ENCODE measurements around the gene MUL1.
A peak's percentile ranks its signal among the peaks of the same experiment; 100 is the strongest.
"Not testable (repeated sequence)": the region's sequence is repeated elsewhere in the genome, so short reads cannot be mapped to it uniquely, and the experiment has no call there.

MUL1 gene

GRCh38 chr1:20511518-20512428 is 3.8 kb upstream of the MUL1 start:
- DNase-seq (ENCODE audit: low spot score): no peak

- DNase-seq (ENCODE audit: low spot score): no peak
Observed at GRCh38 chr1:20508411-20508771, 440 bp upstream of the MUL1 start.

- no peak for DNase-seq (ENCODE audit: low spot score)
Observed at GRCh38 chr1:20507248-20507563, 745 bp downstream of the MUL1 start.

- no peak for DNase-seq (ENCODE audit: low spot score)
Observed at GRCh38 chr1:20505488-20505887, 2.5 kb downstream of the MUL1 start.

- no peak for DNase-seq (ENCODE audit: low spot score)
Observed at GRCh38 chr1:20500716-20501115, 7.2 kb downstream of the MUL1 start.

DNA sequence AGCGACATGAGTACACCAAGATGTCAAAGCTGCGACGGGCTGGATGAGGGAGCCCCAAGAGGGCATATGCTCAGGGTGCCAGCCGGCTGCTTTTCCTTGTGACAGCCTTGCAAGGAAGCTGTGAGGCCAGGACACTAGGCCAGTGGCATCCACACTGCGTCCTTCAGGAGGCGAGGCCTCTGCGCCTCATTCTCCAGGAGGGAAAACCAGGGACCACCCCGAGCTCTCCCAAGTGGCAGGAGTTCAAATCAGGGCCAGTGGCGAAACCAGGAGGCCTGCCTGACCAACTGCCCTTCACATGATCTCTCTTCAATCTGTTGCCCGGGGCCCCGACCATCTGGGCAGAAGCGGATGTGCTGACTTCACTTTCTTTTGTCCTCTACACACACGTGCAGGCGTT is 8.2 kb downstream of the MUL1 start:
- no peak for DNase-seq (ENCODE audit: low spot score)

DNA sequence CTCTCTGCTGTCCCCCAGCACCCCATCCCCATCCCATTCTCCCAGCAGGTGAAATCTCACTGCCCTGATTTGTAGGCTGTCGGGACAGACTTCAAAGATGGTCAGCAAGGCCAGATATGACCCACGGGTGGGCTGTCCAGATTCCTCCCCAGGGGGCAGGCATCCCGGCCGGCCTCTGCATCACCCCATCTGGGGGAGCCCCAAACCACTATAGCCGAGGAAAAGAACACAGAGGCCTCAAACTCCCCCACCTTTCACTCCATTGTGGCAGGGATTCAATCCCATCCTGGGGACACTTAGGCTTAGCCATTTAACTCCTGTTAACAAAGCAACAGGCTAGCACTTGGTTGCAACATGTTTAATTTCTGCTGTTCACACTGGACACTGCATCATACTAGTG is 8.8 kb downstream of the MUL1 start:
- no peak for DNase-seq (ENCODE audit: low spot score)

GRCh38 chr1:20498116-20498515 is 9.8 kb downstream of the MUL1 start:
- no peak for DNase-seq (ENCODE audit: low spot score)

DNA sequence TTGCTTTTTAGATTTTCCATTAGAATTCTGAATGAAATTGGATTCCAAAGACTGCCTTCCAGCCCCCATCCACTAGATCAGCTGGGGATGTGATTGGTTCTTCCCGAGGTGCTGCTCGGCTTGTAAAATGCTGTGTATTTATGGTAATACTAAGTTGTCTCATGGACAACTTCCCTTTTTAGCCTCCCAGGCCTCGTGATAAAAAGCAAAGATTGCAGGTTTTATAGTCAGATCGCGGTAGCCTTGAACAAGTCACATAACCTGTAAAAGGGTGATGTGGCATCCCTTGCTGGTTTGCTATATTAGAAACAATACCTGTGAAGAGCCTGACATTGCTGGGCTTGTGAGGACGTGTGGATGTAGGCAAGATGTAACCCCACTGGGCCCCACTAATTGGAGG is 10.4 kb downstream of the MUL1 start:
- DNase-seq (ENCODE audit: low spot score): no peak

DNA sequence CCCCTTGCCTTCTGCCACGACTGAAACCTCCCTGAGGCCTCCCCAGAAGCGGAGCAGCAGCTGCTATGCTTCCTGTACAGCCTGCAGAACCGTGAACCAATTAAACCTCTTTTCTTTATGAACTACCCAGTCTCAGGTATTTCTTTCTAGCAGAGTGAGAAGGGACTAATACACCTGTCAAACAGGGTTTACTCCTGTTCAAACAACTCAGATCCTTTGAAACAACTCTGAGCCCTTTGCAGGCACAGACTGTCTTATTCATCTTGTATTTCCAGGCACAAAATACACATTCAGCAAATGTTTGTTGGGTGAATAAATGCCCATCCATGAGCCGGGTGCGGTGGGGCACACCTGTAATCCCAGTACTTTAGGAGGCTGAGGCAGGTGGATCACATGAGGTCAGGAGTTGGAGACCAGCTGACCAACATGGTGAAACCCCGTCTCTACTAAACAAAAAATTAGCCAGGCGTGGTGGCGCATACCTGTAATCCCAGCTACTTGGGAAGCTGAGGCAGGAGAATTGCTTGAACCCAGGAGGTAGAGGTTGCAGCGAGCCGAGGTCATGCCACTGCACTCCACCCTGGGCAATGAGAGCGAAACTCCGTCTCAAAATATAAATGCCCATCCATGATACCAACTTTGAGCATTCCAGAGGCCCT is 11.1 kb downstream of the MUL1 start:
- not testable (repeated sequence) for DNase-seq (ENCODE audit: low spot score)

- DNase-seq (ENCODE audit: low spot score): peak; percentile 37
Observed at GRCh38 chr1:20496241-20496661, 11.7 kb downstream of the MUL1 start.

DNA sequence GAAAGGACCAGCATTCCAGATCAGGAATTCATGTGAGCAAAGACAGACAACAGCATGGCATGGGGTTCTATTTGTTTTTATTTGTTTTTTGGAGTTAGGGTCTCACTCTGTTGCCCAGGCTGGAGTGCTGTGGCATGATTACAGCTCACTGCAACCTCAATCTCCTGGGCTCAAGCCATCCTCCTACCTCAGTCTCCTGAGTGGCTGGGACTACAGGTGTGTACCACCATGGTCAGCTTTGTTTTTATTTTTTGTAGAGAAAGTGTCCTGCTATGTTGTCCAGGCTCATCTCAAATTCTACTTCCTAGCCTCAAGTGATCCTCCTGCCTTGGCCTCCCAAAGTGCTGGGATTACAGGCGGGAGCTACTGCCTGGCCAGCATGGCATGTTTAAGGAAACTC is 12.3 kb downstream of the MUL1 start:
- DNase-seq (ENCODE audit: low spot score): no peak

DNA sequence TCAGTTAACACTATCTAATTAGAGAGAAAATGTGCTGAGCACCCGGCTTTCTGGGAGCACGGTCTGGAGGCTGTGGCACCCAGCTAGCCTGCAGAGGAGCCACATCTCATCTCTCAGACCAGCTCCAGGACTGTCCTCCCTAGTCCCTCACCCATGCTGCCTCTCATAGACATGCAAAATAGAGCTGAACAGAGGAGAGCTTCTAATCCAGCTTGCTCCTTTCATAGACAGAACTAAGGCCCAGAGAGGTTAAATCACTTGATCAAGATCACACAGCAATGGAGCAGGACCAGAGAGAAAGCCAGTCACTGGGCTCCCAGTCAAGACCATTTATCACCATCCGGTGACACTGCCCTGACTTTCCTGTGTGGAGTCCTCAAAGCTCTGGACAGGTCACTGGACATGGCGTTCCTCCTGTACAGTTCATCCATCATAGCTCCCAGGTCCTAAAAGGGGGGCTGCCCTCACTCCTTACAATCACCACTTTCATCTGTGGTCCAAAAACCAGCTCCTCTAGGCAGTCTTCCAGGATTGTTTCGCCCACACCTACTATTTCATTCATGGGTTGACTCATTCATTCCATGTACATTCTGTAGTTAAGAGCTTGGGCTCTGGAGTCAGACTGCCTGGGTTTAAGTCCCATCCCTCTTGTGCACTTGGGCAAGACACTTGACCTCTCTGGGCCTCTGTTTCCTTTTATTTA is 13.2 kb downstream of the MUL1 start:
- DNase-seq (ENCODE audit: low spot score): peak; percentile 89

DNA sequence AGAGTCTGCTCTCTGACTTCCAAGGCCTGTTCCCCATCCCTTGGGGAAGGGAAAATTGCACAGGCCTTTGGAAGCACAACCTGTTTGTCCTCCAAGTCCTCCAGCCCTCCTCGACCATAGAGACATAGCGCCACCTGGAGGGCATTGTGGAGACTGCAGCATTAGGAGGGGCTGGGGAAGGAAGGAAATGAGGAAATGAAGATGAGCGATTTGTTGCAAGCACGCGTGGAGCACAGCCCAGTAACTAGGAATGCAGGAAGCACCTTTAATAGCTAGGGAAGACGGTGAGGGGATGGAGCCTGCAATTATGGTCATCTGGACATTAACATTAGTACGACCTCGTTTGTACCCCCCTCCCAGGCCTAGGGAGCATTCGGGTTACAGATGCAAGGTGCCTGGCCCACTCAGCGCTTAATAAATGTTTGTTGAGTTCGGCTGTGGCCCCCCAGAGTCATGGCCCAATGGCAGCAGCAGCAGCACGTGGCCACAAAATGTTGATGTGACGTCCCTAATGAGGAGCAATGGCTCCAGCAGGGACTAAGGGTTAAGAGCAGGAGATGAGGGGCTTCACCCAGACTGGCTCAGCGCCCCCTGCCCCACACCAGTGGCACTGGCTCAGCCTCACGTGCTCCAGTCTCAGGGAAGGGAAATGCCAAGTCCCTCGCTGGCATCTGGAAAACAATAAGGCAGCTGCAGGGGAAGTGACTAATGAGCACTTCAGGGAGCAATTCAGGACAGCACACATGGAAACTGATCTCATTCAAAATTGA is 13.9 kb downstream of the MUL1 start:
- peak; percentile 93 for DNase-seq (ENCODE audit: low spot score)

DNA sequence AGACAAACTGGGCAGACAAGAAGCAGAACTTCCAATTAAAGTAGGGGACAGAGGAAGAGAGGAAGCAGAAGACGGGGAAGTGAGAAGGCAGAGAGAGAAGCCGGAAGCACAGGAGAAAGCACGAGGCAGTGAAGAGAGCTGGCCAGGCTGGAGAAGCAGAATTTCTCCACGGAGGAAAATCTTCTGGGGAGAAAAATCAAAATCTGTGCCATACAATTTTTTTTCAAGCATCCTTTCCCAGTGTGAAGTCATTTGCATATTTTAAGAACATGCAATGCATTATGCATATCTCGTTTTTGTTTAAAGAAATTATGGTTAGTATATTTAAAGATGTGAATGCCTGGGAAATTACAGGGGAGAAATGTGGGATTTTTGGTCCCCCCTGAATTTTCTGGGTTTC is 14.6 kb downstream of the MUL1 start:
- DNase-seq (ENCODE audit: low spot score): no peak

GRCh38 chr1:20492751-20493150 is 15.2 kb downstream of the MUL1 start:
- DNase-seq (ENCODE audit: low spot score): no peak

GRCh38 chr1:20491866-20492265 is 16.1 kb downstream of the MUL1 start:
- DNase-seq (ENCODE audit: low spot score): no peak

DNA sequence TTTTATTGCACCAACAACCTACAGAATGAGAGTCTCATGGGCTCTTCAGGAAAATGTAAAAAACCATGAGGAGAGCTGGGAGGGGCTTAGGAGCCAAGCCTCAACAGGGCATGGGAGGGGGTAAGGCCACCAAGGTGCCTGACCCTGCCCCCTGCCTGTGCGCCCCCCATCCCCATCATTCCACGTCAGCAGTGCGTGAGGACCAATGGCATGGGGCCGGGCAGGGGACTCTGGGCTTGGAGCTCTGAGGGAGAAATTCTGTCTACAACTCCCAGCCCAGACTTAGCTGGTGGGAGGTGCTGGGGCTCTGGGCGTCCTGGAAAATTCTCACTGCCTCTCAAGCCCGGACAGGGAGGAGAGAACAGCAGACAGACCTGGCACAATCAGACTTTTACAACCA is 16.8 kb downstream of the MUL1 start:
- DNase-seq (ENCODE audit: low spot score): no peak

DNA sequence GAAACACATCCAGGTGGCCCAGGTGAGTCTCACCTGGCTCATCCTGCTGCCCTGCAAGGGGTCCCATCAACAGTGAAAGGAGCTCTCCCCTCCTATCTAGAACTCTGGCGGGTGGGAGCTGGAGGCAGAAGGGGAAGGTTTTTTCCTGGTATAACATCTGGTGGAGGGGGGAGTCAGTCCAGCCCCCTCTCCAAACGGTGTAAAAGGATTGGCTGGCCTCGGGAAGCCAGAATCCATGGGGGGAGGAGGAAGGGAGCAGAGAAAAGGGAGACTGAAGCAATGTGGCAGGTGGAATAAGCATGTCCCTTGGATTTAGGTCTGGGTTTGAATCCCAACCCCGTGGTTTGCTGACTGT is 20.7 kb downstream of the MUL1 start:
- DNase-seq (ENCODE audit: low spot score): no peak

- peak; percentile 62 for DNase-seq (ENCODE audit: low spot score)
Observed at GRCh38 chr1:20486457-20487235, 21.3 kb downstream of the MUL1 start.
